Measurements from ENCODE around the gene COL4A2.

- TF ChIP-seq, protein P1, sequence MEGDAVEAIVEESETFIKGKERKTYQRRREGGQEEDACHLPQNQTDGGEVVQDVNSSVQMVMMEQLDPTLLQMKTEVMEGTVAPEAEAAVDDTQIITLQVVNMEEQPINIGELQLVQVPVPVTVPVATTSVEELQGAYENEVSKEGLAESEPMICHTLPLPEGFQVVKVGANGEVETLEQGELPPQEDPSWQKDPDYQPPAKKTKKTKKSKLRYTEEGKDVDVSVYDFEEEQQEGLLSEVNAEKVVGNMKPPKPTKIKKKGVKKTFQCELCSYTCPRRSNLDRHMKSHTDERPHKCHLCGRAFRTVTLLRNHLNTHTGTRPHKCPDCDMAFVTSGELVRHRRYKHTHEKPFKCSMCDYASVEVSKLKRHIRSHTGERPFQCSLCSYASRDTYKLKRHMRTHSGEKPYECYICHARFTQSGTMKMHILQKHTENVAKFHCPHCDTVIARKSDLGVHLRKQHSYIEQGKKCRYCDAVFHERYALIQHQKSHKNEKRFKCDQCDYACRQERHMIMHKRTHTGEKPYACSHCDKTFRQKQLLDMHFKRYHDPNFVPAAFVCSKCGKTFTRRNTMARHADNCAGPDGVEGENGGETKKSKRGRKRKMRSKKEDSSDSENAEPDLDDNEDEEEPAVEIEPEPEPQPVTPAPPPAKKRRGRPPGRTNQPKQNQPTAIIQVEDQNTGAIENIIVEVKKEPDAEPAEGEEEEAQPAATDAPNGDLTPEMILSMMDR (IDR thresholded peaks at IDR 0.05) = no peak
- no peak for TF ChIP-seq POLR2A (IDR thresholded peaks at IDR 0.05)
Measured at GRCh38 chr13:110450941-110451730, 144.1 kb downstream of the COL4A2 start.
